ENCODE results near the gene GNG12. TPM values are rescaled to one million over a fixed set of nuclear protein-coding genes. Genes with fewer than 3 reads are reported as not detected.

Gene GNG12
- total RNA-seq, 6 donors from 2014 or later: 14.3 to 54.6 (median 45.1) TPM

DNA sequence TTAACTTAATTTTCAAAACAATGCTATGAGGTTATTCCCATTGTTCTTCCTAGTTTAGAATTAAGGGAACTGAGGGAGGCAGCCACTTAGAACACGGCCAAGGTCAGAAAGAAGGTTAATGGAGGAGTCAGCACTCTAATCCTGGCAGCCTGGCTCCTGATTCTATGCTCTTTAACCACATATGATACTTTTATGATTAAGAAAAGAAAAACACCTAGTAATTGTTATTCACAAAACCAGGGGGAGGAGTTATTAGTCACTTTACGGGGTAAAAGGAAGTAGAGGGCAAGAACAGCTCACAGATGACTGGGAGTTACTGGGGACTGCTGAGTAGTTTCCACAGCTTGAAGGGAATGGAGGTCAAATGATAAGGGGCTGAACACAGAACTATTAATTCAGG lies 109.6 kb downstream of the GNG12 start:
- no peak overlapping the region for H3K4me3 ChIP-seq
- no peaks in the 10 kb centered on the region for H3K36me3 ChIP-seq
- TF ChIP-seq EP300 (IDR thresholded peaks at IDR 0.05) (no peak), POLR2A (IDR thresholded peaks at IDR 0.05) (no peak), POLR2AphosphoS5 (IDR thresholded peaks at IDR 0.05) (no peak)
- TF ChIP-seq, protein P1, sequence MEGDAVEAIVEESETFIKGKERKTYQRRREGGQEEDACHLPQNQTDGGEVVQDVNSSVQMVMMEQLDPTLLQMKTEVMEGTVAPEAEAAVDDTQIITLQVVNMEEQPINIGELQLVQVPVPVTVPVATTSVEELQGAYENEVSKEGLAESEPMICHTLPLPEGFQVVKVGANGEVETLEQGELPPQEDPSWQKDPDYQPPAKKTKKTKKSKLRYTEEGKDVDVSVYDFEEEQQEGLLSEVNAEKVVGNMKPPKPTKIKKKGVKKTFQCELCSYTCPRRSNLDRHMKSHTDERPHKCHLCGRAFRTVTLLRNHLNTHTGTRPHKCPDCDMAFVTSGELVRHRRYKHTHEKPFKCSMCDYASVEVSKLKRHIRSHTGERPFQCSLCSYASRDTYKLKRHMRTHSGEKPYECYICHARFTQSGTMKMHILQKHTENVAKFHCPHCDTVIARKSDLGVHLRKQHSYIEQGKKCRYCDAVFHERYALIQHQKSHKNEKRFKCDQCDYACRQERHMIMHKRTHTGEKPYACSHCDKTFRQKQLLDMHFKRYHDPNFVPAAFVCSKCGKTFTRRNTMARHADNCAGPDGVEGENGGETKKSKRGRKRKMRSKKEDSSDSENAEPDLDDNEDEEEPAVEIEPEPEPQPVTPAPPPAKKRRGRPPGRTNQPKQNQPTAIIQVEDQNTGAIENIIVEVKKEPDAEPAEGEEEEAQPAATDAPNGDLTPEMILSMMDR (IDR thresholded peaks at IDR 0.05): no peak
- H3K9me3 ChIP-seq: no peaks in the 10 kb centered on the region
- no peaks in the 10 kb centered on the region for H3K27me3 ChIP-seq
- H3K27ac ChIP-seq: no peak overlapping the region
- WGBS, 2 donors: 39% methylated on average over 2 of the region's 2 CpGs
- ATAC-seq (ENCODE audit: low FRiP score in 2 of 2): peak in 1 of 2 donors; percentile 39
- no peak for DNase-seq
- peaks cover 12 to 26% (median 21%) of the 10 kb centered on the region in 4 donors for H3K4me1 ChIP-seq

DNA sequence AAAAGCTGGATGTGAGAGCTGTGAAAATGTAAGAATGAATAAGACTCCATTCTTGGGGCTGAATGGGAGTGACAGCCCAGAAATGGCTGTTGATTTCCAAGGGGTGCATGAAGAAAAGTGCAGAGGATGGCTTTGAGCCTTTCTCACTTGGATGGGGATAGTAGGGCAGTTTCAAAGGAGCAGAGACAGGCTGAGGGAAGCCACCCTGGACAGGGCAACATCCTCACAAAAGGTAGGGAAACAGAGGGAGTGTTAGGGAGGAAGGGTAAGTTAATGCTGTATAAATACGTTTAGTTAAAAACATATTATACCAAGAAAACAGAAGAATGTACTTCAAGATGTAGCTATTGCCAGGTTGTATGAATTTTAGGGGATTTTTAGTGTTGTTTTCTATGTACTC lies 110.1 kb downstream of the GNG12 start:
- Histone ChIP-seq H3K27me3 (no peaks in the 10 kb centered on the region), H3K27ac (no peak overlapping the region), H3K36me3 (no peaks in the 10 kb centered on the region), H3K4me1 (peaks cover 12 to 26% (median 21%) of the 10 kb centered on the region in 4 donors), H3K9me3 (no peaks in the 10 kb centered on the region), H3K4me3 (no peak overlapping the region)
- WGBS, 2 donors: 72 to 83% methylated on average over 1 of the region's 1 CpG
- no peak for TF ChIP-seq EP300 (IDR thresholded peaks at IDR 0.05)
- no peak for TF ChIP-seq POLR2A (IDR thresholded peaks at IDR 0.05)
- TF ChIP-seq POLR2AphosphoS5 (IDR thresholded peaks at IDR 0.05): no peak
- TF ChIP-seq, protein P1 (IDR thresholded peaks at IDR 0.05): no peak
- DNase-seq (no peak), ATAC-seq (ENCODE audit: low FRiP score in 2 of 2) (no peak)

DNA sequence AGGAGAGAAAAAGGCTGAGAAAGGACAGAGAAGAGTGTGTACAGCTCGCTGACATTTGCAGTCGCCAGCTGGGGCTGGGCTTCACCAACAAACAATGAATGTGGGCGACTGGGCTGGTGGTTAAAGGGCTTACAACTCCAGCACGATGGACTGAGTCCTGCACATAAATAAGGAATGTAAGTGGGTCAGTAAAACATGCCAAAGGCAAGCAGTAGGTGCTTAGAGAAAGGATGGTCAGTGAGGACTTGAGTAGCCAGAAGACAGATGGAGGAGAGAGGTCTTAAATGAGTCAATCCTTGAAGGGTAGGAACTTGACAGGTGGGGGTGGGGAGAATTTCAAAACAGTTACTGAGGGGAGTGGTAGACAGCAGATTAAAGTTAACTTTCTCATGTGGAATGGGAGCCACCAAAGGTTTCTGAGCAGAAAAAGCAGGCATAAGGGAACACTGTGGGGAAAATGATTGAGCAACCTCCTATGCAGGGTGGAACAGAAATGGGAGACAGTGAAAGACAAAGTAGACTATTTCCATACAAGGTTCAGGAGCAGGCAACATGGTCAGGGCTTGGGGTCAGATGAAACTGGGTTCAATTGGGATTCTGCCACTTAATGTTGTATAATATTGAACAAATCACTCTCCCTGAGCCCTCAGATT lies 110.8 kb downstream of the GNG12 start:
- Histone ChIP-seq H3K27ac (no peak overlapping the region), H3K4me1 (peaks cover 12 to 26% (median 21%) of the 10 kb centered on the region in 4 donors), H3K9me3 (no peaks in the 10 kb centered on the region), H3K4me3 (no peak overlapping the region), H3K27me3 (no peaks in the 10 kb centered on the region), H3K36me3 (no peaks in the 10 kb centered on the region)
- no peak for ATAC-seq (ENCODE audit: low FRiP score in 2 of 2)
- no peak for DNase-seq
- WGBS, 2 donors: 73 to 84% methylated on average over 4 of the region's 4 CpGs
- TF ChIP-seq POLR2AphosphoS5 (IDR thresholded peaks at IDR 0.05): no peak
- no peak for TF ChIP-seq EP300 (IDR thresholded peaks at IDR 0.05)
- TF ChIP-seq, protein P1 (IDR thresholded peaks at IDR 0.05): no peak
- no peak for TF ChIP-seq POLR2A (IDR thresholded peaks at IDR 0.05)

DNA sequence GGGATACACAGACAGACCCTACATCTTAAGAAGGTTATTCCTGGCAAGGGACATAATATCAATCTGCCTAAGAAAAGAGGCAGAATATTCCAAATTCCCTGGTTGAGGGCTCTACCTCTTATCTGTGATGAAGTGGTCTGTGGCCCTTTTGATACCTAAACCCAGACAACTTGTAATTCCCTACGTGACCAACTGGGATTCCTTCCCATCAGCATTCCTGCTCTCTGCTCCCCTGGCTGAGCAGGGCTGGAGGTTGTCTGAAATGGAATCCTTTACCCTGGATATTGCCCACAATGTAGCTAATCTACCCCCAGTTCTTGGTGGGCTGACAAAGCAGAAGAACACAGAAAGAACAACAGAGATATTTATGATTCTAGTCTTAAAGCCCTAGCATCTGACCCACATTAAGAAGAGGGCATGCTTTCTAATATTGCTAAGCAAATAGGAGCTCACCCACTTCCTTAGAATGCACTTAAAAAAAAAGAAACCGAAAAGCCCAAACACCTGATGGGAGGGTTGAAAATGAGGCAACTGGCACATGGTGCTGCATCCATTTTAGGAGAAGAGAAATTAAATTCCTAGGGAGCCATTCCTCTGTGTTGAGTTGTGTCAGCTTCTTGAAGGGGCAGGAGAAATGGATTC lies 111.5 kb downstream of the GNG12 start:
- Histone ChIP-seq H3K4me3 (no peak overlapping the region), H3K27ac (no peak overlapping the region), H3K27me3 (no peaks in the 10 kb centered on the region), H3K36me3 (no peaks in the 10 kb centered on the region), H3K9me3 (no peaks in the 10 kb centered on the region), H3K4me1 (peaks cover 12 to 24% (median 21%) of the 10 kb centered on the region in 4 donors)
- ATAC-seq (ENCODE audit: low FRiP score in 2 of 2) (no peak), DNase-seq (no peak)
- 69 to 70% methylated on average over 2 of the region's 2 CpGs for WGBS, 2 donors
- TF ChIP-seq POLR2A (IDR thresholded peaks at IDR 0.05) (no peak), POLR2AphosphoS5 (IDR thresholded peaks at IDR 0.05) (no peak), EP300 (IDR thresholded peaks at IDR 0.05) (no peak)
- TF ChIP-seq, protein P1 (IDR thresholded peaks at IDR 0.05): no peak

All from upper lobe of left lung (tissue), 6 donors.